Measurements from ENCODE around the gene SORL1-AS1.
"Not testable (repeated sequence)": the region's sequence is repeated elsewhere in the genome, so short reads cannot be mapped to it uniquely, and the experiment has no call there.

SORL1-AS1 gene

DNA sequence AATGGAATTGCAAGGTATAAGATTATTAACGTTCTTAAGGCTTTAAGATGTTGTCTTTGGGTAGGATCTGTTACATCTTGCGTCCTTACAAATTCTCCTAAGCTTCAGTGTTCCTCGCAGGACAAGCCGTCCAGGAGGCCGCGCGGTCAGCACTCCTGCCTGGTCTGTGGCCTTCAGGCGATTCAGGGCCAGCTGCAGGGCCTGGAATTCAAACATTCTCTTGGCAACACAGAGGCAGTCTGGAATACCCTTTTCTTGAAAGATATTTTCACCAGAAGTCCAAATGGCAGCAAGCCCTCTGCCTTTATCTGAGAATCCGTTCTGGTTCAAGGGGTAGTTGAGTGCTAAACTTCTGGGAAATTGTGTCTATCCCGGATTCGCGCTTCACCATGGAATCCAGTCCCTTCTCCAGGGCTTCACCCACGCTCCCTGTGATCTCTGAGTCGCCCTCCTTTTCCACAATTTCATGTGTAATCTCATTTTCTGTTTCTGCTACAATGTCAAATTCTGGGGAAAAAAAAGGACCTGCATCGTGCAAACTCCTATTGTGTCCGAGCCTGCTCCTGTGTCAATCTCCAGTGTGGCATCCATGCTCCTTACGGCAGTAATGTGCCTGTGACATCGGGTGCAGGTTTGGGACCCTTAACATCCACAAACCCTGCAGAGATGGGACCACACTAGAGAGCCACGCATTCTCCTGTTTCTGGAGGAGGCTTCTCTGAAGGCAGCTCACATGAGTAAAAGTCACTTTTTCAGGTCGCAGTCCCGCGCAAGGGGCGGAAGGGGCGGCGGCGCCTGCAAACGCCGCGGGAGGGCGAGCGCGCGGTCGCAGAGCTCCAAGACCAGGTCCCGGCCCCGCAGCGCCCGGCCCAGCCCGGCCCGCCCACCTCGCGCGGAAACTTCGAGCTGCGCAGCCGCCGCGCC lies 26.0 kb downstream of the SORL1-AS1 start:
- peak in 1 of 2 donors; percentile 29 for DNase-seq

GRCh38 chr11:121425828-121426227 lies 26.9 kb downstream of the SORL1-AS1 start:
- no peak for DNase-seq

DNA sequence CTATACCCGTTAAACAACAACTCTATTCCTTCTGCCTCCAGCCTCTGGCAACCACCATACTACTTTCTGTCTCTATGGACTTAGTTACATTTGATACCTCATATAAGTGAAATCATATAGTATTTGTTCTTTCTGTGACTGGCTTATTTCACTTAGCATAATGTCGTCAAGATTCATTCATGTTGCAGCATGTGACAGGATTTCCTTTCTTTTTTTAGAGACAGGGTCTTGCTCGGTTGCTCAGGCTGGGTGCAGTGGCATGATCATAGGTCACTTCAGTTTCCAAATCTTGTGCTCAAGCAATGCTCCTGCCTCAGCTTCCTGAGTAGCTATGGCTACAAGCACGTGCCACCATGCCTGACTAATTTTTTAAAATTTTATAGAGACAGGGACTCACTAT lies 30.1 kb downstream of the SORL1-AS1 start:
- peak in 1 of 2 donors; percentile 32 for DNase-seq

GRCh38 chr11:121421149-121421901 lies 31.4 kb downstream of the SORL1-AS1 start:
- DNase-seq: peak; percentile 65 to 76

DNA sequence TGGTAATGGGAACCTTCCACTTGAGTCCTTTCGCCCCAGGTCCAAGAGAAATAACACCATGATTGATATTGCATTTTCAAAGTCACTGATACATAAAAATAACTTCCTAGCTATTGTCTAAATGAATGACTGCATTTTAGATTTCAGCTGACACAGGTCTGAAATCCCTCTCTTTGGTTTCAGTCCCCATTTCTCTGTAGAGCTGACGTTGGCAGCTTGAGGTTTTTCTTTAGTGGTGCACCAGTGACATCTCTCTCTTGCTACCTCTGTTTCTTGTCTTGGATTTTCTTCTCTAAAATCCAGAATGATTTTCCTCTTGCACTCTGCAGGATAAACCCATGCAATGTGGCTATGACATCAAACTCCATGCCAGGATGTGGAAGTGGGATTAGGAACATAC lies 32.4 kb downstream of the SORL1-AS1 start:
- DNase-seq: no peak

DNA sequence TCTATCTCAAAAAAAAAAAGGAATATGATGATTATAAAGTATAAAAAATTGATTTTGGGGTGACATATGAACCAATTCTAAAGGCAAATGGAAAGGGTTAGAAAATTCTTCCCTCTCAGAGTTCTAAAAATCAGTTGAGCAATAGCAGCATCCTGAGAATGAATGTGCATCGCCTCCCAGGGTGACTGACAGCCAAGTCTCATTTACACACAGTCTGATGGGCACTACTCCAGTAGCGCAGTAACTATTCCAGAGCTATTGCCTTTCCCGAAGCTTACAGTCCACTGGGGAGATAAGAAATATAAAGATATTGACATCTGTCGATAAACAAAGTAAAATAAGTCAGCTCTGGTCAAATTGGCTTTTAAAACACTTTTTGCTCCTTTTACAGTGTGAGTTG lies 32.9 kb downstream of the SORL1-AS1 start:
- no peak for DNase-seq

DNA sequence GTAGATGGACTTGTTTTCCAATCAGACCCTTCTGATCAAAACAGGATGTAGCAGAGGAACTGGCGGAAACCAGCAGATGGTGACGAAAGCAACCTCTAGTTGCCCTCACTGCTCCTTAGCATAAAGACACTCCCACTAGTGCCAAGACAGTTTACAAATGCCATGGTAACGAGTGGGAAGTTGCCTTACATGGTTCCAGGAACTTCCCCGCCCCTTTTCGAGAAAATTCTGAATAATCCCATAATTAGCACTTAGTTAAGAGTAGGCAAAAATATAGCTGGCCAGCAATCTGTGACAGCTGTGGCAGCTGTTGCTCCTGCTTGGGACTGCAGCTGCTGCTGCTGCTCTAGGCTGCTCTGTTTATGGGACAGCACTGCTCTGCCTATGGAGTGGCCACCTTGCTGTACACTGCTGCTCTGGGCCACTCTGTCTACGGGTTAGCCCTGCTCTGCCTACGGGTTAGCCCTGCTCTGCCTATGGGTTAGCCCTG lies 34.1 kb downstream of the SORL1-AS1 start:
- peak; percentile 91 to 92 for DNase-seq

- no peak for DNase-seq
Measured at GRCh38 chr11:121417607-121418006, 35.2 kb downstream of the SORL1-AS1 start.

DNA sequence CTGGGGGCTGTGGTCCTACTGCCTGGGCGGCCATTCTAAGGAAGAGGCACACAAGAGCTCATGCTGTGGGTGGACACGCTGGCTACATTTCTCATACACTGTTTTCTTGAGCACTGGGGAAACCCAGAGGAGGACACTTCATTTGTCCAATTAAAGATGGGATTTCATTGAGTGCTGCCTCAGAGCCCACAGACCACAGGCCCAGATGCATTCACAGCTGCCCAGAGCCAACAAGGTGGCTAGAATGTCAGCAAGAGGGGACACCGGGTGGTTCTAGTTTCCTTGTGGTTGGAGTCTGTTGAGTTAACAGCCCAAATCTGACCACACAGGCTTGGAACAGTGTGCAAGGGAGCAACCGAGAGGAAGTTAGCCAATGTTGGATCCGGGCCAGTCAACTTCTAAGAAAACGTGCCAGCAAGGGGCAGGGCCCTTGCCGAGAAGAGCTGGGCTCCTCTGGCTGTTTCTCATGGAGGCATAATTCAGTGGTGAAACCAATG lies 35.7 kb downstream of the SORL1-AS1 start:
- DNase-seq: peak; percentile 81 to 91

- DNase-seq: peak in 1 of 2 donors; percentile 53
Measured at GRCh38 chr11:121415856-121416255, 36.9 kb downstream of the SORL1-AS1 start.

- DNase-seq: peak; percentile 49 to 56
Measured at GRCh38 chr11:121414141-121414913, 38.4 kb downstream of the SORL1-AS1 start.

DNA sequence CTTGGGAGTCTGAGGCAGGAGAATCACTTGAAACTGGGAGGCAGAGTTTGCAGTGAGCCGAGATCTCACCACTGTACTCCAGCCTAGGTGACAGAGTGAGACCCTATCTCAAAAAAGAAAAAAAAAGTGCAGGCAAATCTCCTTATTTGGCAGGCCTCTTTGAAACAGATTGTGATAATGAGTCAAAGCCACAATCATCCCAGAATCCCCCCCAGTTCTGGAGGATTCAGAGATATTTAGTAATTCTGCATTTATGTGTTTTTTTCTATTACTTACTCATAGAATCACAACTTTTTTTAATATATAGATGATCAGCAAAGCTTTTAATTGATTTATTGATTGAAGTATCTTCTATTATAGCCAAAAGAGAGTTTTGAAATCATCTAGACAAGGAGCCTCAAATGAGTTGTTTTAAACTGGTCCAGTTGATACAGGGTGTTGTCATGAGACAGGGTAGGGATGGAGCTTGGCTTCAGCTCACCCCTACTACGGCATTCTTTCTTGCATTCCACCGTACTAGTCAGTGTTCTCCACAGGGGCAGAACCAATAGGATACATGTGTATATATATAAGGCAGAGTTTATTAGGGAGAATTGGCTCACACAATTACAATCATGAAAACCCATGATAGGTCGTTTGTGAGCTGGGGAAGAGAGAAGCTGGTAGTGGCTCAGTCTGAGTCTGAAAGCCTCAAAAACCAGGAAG lies 39.9 kb downstream of the SORL1-AS1 start:
- DNase-seq: no peak

GRCh38 chr11:121412000-121412587 lies 40.7 kb downstream of the SORL1-AS1 start:
- DNase-seq: no peak

GRCh38 chr11:121411330-121411729 lies 41.4 kb downstream of the SORL1-AS1 start:
- not testable (repeated sequence) for DNase-seq

DNA sequence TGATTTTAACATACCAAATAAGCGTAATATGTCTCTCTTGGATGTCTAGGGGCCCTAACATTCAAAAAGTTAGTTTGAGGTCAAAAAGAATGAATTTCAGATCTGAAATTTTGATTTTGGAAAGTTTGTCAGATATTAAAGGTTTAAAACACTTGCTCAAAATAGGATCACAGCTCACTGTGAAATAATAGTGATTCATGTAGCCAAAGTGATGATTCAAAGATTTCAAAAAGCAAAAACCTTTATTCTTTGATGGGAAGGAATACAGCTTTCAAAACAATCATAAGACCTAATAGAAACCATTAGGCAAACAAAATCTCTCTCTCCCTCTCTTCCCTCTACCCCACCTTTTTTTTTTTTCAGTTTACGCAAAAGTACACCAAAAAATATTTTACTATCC lies 42.7 kb downstream of the SORL1-AS1 start:
- not testable (repeated sequence) for DNase-seq

GRCh38 chr11:121408830-121409229 lies 43.9 kb downstream of the SORL1-AS1 start:
- DNase-seq: no peak

DNA sequence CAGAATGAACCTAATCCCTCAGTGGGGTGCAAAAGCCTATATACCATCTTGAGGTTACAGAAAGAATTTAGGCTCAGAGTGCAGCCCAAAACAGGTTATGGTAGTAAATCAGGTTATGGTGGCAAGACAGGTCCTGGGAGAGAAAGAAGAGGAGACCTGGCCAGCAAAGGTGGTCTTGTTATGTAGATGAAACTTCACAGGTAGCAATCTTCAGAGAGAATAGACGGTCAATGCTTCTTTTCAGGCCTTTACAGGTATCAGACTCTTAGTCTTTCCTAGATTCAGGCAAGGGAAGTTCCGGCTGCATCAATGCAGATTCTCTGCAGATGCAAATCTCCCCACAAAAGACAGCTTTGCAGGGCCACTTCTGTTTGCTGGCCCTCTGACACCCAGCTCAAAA lies 46.5 kb downstream of the SORL1-AS1 start:
- no peak for DNase-seq

- DNase-seq: peak; percentile 40 to 42
Measured at GRCh38 chr11:121405646-121406045, 47.1 kb downstream of the SORL1-AS1 start.

- DNase-seq: no peak
Measured at GRCh38 chr11:121394785-121395184, 58.0 kb downstream of the SORL1-AS1 start.

DNA sequence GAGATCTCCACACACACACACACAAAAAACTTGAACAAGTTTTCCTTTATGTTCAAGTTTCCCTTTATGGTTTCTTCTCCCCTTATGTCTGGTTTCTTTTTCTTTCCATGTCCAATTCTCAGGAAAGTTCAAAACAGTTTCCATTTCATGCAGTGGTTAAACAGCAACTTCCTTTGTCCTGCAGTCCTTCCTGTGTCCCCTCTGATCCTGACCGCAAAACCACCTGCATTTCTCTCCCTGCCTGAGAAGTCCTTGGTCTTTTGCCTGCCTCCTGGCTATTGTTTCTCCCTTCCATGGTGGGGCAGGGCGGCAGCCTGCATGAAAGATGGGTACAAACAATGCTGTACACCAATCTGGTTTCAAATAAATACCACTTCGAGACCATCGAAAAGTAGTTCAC lies 58.9 kb downstream of the SORL1-AS1 start:
- DNase-seq: no peak

DNA sequence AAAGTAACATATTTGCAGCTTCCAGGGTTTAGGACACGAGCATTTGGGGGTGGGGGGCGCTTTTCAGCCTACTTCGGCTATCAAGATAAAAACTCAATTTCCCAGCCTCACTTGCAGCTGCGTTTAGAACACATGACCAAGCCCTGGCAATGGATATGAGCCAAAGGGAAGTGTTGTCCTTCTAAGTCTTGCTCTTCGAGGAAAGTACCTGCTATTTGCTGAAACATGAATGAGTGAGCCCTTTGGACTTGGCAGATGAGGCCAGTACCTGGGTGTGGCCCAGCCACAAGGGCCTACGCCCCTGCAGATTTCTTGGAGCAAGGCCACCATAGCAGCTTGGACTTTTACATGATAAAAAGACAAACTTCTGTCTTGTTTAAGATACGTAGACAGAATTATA lies 60.9 kb downstream of the SORL1-AS1 start:
- DNase-seq: no peak

- no peak for DNase-seq
Measured at GRCh38 chr11:121389651-121390050, 63.1 kb downstream of the SORL1-AS1 start.
